H1 (cell line): ENCODE results near the gene RPL38. TPM values are rescaled to one million over a fixed set of nuclear protein-coding genes. Genes with fewer than 3 reads are reported as not detected.

Experiments used
- CTCF ChIA-PET: fragments of 300-600 bp; sonication (Branson Sonifier 250); formaldehyde crosslinking; loops from one replicate; lab custom pipeline; 2021; ENCODE audit not compliant: partially characterized antibody; lab: Charles Lee
- POLR2A ChIA-PET: fragments of 300-600 bp; sonication (Branson Sonifier 250); formaldehyde crosslinking; loops from one replicate; lab custom pipeline; 2021; ENCODE audit warnings: inconsistent platforms; ENCODE audit not compliant: partially characterized antibody; lab: Charles Lee
- DNase-seq, 2 experiments: peaks; one replicate each; pipeline versions ENCODE4 v3.0.0 to v3.0.0-alpha.2; 2010 to 2022; ENCODE audit warnings: low spot score in 2 of 2, low read depth in 1 of 2, mixed read lengths in 1 of 2
- FAIRE-seq: peaks from 2 replicates; lab custom pipeline; 2011; peaks lifted over from hg19 to GRCh38; lab: Jason Lieb, UNC
- H2AFZ ChIP-seq: 2 replicates; pipeline ENCODE4 v1.8.1; 2012; ENCODE audit warnings: low read length, inconsistent platforms
- H2AK5ac ChIP-seq: 2 replicates; pipeline ENCODE4 v1.6.1; 2013; ENCODE audit warnings: low read depth, low read length
- H2BK120ac ChIP-seq: replicated peaks from 2 replicates; pipeline ENCODE3; 2013; ENCODE audit warnings: low read depth, low read length, inconsistent platforms
- H2BK12ac ChIP-seq: 2 replicates; pipeline ENCODE4 v1.6.1; 2013; ENCODE audit warnings: low read depth, low read length
- H2BK15ac ChIP-seq: 2 replicates; pipeline ENCODE4 v1.6.1; 2013; ENCODE audit warnings: low read length
- H2BK20ac ChIP-seq: 2 replicates; pipeline ENCODE4 v1.6.1; 2013; ENCODE audit warnings: low read length
- H2BK5ac ChIP-seq: 2 replicates; pipeline ENCODE4 v1.6.1; 2013; ENCODE audit warnings: low read depth, low read length
- H3K14ac ChIP-seq: 2 replicates; pipeline ENCODE4 v1.6.1; 2013; ENCODE audit warnings: inconsistent platforms; ENCODE audit not compliant: insufficient read length
- H3K18ac ChIP-seq: 2 replicates; pipeline ENCODE4 v1.6.1; 2013; ENCODE audit warnings: low read length; ENCODE audit errors: extremely low read depth
- H3K23ac ChIP-seq: 2 replicates; pipeline ENCODE4 v1.6.1; 2013; ENCODE audit warnings: inconsistent platforms; ENCODE audit not compliant: insufficient read length
- H3K23me2 ChIP-seq: 2 replicates; pipeline ENCODE4 v1.6.1; 2013; ENCODE audit warnings: low read depth, low read length
- H3K27ac ChIP-seq: 2 replicates; pipeline ENCODE4 v1.6.1; 2011; ENCODE audit warnings: low read depth, low read length, inconsistent platforms
- H3K27me3 ChIP-seq, 4 experiments: replicated peaks in 1 of 4; 1 replicate in 1 of 4; 2 replicates in 3 of 4; pipeline versions ENCODE4 v1.6.1 to v1.8.1; 2011 to 2013; ENCODE audit warnings: low read length in 3 of 4, mild to moderate bottlenecking in 3 of 4, inconsistent platforms in 2 of 4, mixed read lengths in 2 of 4, moderate library complexity in 1 of 4; ENCODE audit not compliant: control insufficient read depth in 3 of 4, insufficient read depth in 3 of 4; ENCODE audit errors: extremely low read depth in 1 of 4
- H3K36me3 ChIP-seq, 4 experiments: 2 replicates each; pipeline versions ENCODE4 v1.6.1 to v1.8.1; 2011 to 2013; ENCODE audit warnings: mild to moderate bottlenecking in 4 of 4, low read length in 3 of 4, moderate library complexity in 2 of 4, control low read depth in 1 of 4, inconsistent platforms in 1 of 4; ENCODE audit not compliant: insufficient read depth in 4 of 4, control insufficient read depth in 2 of 4
- H3K4ac ChIP-seq: replicated peaks from 2 replicates; pipeline ENCODE3; 2013; ENCODE audit warnings: low read length, low read depth, mixed read lengths, inconsistent platforms; ENCODE audit not compliant: insufficient read length
- H3K4me1 ChIP-seq, 4 experiments: replicated peaks in 1 of 4; 1 replicate in 1 of 4; 2 replicates in 3 of 4; pipeline versions ENCODE4 v1.6.1 to v1.8.1; 2011 to 2013; ENCODE audit warnings: low read length in 3 of 4, inconsistent platforms in 2 of 4, mixed read lengths in 1 of 4; ENCODE audit not compliant: insufficient read depth in 4 of 4, control insufficient read depth in 3 of 4
- H3K4me2 ChIP-seq, 2 experiments: 2 replicates each; pipeline versions ENCODE4 v1.6.1 to v1.8.1; 2011 to 2013; ENCODE audit warnings: low read depth in 2 of 2, low read length in 2 of 2, control low read depth in 1 of 2, inconsistent platforms in 1 of 2, mild to moderate bottlenecking in 1 of 2; ENCODE audit not compliant: insufficient read depth in 1 of 2
- H3K4me3 ChIP-seq, 4 experiments: fragments of 200-600, 300-600 bp in 1 of 4; sonication (generic), shearing (Covaris generic), sonication (Bioruptor Twin) in 1 of 4; 2 replicates each; pipeline versions ENCODE4 v1.5.1 to v1.8.1; 2011 to 2016; ENCODE audit warnings: low read length in 4 of 4, low read depth in 3 of 4, control low read depth in 2 of 4, inconsistent platforms in 2 of 4, mild to moderate bottlenecking in 2 of 4, mixed read lengths in 1 of 4, moderate library complexity in 1 of 4; ENCODE audit not compliant: insufficient read depth in 2 of 4; ENCODE audit errors: extremely low read depth in 1 of 4
- H3K56ac ChIP-seq: replicated peaks from 2 replicates; pipeline ENCODE3; 2013; ENCODE audit warnings: low read depth, mild to moderate bottlenecking, mixed read lengths, low read length, inconsistent platforms; ENCODE audit not compliant: insufficient read length
- H3K79me1 ChIP-seq: 2 replicates; pipeline ENCODE4 v1.6.1; 2013; ENCODE audit warnings: low read depth, low read length, control low read depth
- H3K79me2 ChIP-seq, 2 experiments: 2 replicates each; pipeline versions ENCODE4 v1.6.1 to v1.8.1; 2012 to 2013; ENCODE audit warnings: low read length in 2 of 2, mild to moderate bottlenecking in 2 of 2, inconsistent platforms in 1 of 2; ENCODE audit not compliant: insufficient read depth in 2 of 2, control insufficient read depth in 1 of 2
- H3K9ac ChIP-seq, 4 experiments: replicated peaks in 1 of 4; 1 replicate in 1 of 4; 2 replicates in 3 of 4; pipeline versions ENCODE4 v1.6.1 to v1.8.1; 2011 to 2013; ENCODE audit warnings: low read depth in 3 of 4, low read length in 3 of 4, control low read depth in 2 of 4, mild to moderate bottlenecking in 2 of 4, moderate library complexity in 2 of 4, inconsistent platforms in 1 of 4; ENCODE audit errors: extremely low read depth in 1 of 4
- H3K9me3 ChIP-seq, 2 experiments: 2 replicates each; pipeline versions ENCODE4 v1.6.1 to v1.8.1; 2012 to 2013; ENCODE audit warnings: mild to moderate bottlenecking in 2 of 2, moderate library complexity in 2 of 2, control low read depth in 1 of 2, inconsistent platforms in 1 of 2, low read depth in 1 of 2, low read length in 1 of 2, mixed read lengths in 1 of 2; ENCODE audit not compliant: insufficient read depth in 2 of 2
- H4K20me1 ChIP-seq, 2 experiments: replicated peaks in 1 of 2; 2 replicates each; pipeline versions ENCODE3 to v1.8.1; 2011 to 2013; ENCODE audit warnings: inconsistent platforms in 2 of 2, low read length in 2 of 2, mild to moderate bottlenecking in 1 of 2; ENCODE audit not compliant: insufficient read depth in 2 of 2, control insufficient read depth in 1 of 2
- H4K5ac ChIP-seq: 2 replicates; pipeline ENCODE4 v1.6.1; 2013; ENCODE audit warnings: low read length, low read depth, mixed read lengths, inconsistent platforms; ENCODE audit not compliant: insufficient read length
- H4K8ac ChIP-seq: 2 replicates; pipeline ENCODE4 v1.8.0; 2013; ENCODE audit warnings: mild to moderate bottlenecking, moderate library complexity, low read length, inconsistent platforms; ENCODE audit not compliant: insufficient read depth; ENCODE audit errors: extremely low read depth
- H4K91ac ChIP-seq: replicated peaks from 2 replicates; pipeline ENCODE3; 2013; ENCODE audit warnings: low read length, mixed read lengths, inconsistent platforms; ENCODE audit not compliant: insufficient read length
- CHD2 ChIP-seq: IDR thresholded peaks from 2 replicates; pipeline ENCODE4 v1.6.1; 2012; ENCODE audit warnings: low read length, improper control_type of control experiment
- CREB1 ChIP-seq: IDR thresholded peaks from 2 replicates; pipeline ENCODE4 v1.6.1; 2012; ENCODE audit warnings: inconsistent platforms
- MAFK ChIP-seq: IDR thresholded peaks from 2 replicates; pipeline ENCODE4 v1.6.1; 2012; ENCODE audit warnings: low read depth, mild to moderate bottlenecking, improper control_type of control experiment, low read length
- RFX5 ChIP-seq: IDR thresholded peaks from 2 replicates; pipeline ENCODE4 v1.6.1; 2011; ENCODE audit warnings: low read depth, low read length, improper control_type of control experiment, borderline replicate concordance
- WGBS, 2 experiments: shearing (Covaris generic) in 1 of 2; methylation state at CpG; one replicate each; pipeline versions ENCODE4 v1.1.6 to v1.1.7; 2013 to 2015; ENCODE audit warnings: low lambda C conversion rate in 2 of 2, mixed read lengths in 2 of 2, inconsistent platforms in 1 of 2, low coverage in 1 of 2, missing lambda C conversion rate in 1 of 2; ENCODE audit not compliant: insufficient replicate concordance in 2 of 2, insufficient coverage in 1 of 2, insufficient read length in 1 of 2; ENCODE audit errors: extremely low coverage in 1 of 2, missing lambda C conversion rate in 1 of 2; 5-methylcytosine and 5-hydroxymethylcytosine counted together
- polyA plus RNA-seq, 7 experiments: library from polyadenylated mRNA; depleted of rRNA in 3 of 7; stranded (reverse) in 5 of 7; unstranded in 2 of 7; fragments of >200 nt in 5 of 7; fragments of 200-250 nt in 2 of 7; gene quantifications; 1 replicate in 5 of 7; 2 replicates in 1 of 7; 4 replicates in 1 of 7; pipeline versions ENCODE4 v1.2.1 to v1.2.3, GENCODE V29; 2011 to 2013; ENCODE audit warnings: missing spikeins in 2 of 7, mixed read lengths in 2 of 7
- total RNA-seq: library from RNA; stranded (reverse); fragmentation: NEBNext Ultra II Directional; extraction: Animal tissue kit (Norgen Biotek cat#: 25700); gene quantifications from 2 replicates; pipeline ENCODE4 v1.2.1, GENCODE V29; 2021

RPL38 gene
- total and polyA plus RNA-seq, 2 of the 8 experiments (the other 6 are each of a cell fraction or from before 2014, with no cell fraction given), result 412 to 1,195 TPM

- CTCF ChIA-PET, result interaction anchor here (0.8 to 2.6 kb wide), 6 partner anchors 9 to 531 kb away, joined by 3 to 7 read pairs (median 4); no protein-coding TSS in a partner anchor
- WGBS, 2 experiments, result 90% methylated on average over 2 of the region's 2 CpGs; no CpG with 5 or more reads in 1 of the 2 experiments
These were observed 38.4 kb downstream of the RPL38 start for GRCh38 chr17:74241847-74242246.

More at GRCh38 chr17:74241847-74242246, 38.4 kb downstream of the RPL38 start:
- no peak for DNase-seq
- Histone ChIP-seq H2BK12ac (no peak overlapping the region), H3K36me3 (no peaks in the 10 kb centered on the region), H3K9me3 (0 out of 4 replicates have a peak, but pooled peaks cover 0 to 3% of the 10 kb centered on the region in 2 experiments), H3K23ac (no peak overlapping the region), H4K20me1 (no peaks in the 10 kb centered on the region), H2BK120ac (no peak overlapping the region), H3K27me3 (no peaks in the 10 kb centered on the region), H2AFZ (no peak overlapping the region), H3K4me3 (no peak overlapping the region), H3K56ac (no peak overlapping the region), H3K4me1 (peaks cover 11 to 27% (median 17%) of the 10 kb centered on the region in 4 experiments), H2BK20ac (0 out of 2 replicates have a peak overlapping the region, but pooled peaks have one; percentile 61), H3K27ac (no peak overlapping the region), H4K5ac (no peak overlapping the region), H4K8ac (no peak overlapping the region; the same call in 1 of the 2 replicates), H3K14ac (no peak overlapping the region), H2BK15ac (no peak overlapping the region), H2BK5ac (no peak overlapping the region), H2AK5ac (no peak overlapping the region), H3K79me1 (no peaks in the 10 kb centered on the region), H3K9ac (no peak overlapping the region), H3K18ac (no peak overlapping the region), H3K4me2 (no peak overlapping the region), H3K4ac (no peak overlapping the region)
- no peak for FAIRE-seq
- POLR2A ChIA-PET, result interaction anchor here (1.7 to 8.2 kb wide), 2 partner anchors 31 to 36 kb away, joined by 4 to 61 read pairs; partner anchors contain the start of gene TTYH2
- TF ChIP-seq CHD2, result no peak
- no peak for TF ChIP-seq RFX5
- TF ChIP-seq MAFK, result no peak
- TF ChIP-seq CREB1, result no peak
- TF ChIP-seq, all 59 proteins: peak for 0
- no peak overlapping the region for H4K91ac ChIP-seq
- no peaks in the 10 kb centered on the region for H3K79me2 ChIP-seq
- H3K23me2 ChIP-seq, result no peaks in the 10 kb centered on the region
